ENCODE results near the gene U2AF1L4.

Gene U2AF1L4

GRCh38 chr19:35723671-35724070, 21.5 kb downstream of the U2AF1L4 start:
- no peak for DNase-seq

GRCh38 chr19:35722897-35723296, 22.3 kb downstream of the U2AF1L4 start:
- DNase-seq, result no peak

DNA sequence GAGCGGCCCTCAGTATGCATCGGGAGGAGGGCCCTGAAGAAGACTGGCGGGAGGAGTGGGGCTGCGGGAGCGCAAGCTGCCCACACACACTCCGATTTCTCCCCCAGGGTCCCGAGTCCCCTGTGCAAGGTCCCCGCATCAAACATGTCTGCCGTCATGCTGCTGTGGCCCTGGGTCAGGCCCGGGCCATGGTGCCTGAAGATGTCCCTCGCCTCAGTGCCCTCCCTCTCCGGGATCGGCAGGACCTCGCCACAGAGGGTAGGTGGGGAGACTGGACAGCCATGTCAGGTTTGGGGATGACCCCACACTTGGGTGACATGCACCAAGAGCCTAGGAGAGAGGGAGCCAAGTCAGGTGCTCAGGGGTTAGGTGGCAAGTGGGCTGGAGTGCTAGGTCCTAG, 22.8 kb downstream of the U2AF1L4 start:
- DNase-seq, result no peak

GRCh38 chr19:35721374-35721773, 23.8 kb downstream of the U2AF1L4 start:
- no peak for DNase-seq

- DNase-seq, result no peak
Measured at GRCh38 chr19:35720648-35721047, 24.6 kb downstream of the U2AF1L4 start.

GRCh38 chr19:35720163-35720524, 25.1 kb downstream of the U2AF1L4 start:
- DNase-seq, result no peak

DNA sequence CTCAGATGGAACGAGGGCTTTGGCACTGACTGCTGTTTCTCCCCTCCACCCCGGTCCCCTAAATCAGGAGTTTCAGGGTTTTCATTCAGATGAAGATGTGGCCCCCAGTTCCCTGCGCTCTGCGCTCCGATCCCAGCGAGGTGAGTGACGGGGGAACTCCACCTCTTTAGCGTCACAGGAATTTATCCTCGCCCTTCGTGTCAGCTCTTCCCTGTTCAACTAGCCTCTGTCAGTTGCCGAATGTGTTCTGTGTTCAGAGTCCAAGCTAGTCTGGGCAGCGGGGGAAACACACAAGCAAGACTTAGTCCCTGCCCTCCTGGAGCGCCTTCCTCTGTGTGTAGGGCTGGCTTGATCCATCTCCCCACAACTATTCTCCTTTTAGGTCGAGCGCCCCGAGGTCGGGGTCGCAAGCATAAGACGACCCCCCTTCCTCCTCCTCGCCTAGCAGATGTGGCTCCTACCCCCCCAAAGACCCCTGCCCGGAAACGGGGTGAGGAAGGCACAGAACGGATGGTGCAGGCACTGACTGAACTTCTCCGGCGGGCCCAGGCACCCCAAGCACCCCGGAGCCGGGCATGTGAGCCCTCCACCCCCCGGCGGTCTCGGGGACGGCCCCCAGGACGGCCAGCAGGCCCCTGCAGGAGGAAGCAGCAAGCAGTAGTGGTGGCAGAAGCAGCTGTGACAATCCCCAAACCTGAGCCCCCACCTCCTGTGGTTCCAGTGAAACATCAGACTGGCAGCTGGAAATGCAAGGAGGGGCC, 25.6 kb downstream of the U2AF1L4 start:
- no peak for DNase-seq

GRCh38 chr19:35718345-35719041, 26.7 kb downstream of the U2AF1L4 start:
- peak; percentile 59 for DNase-seq

DNA sequence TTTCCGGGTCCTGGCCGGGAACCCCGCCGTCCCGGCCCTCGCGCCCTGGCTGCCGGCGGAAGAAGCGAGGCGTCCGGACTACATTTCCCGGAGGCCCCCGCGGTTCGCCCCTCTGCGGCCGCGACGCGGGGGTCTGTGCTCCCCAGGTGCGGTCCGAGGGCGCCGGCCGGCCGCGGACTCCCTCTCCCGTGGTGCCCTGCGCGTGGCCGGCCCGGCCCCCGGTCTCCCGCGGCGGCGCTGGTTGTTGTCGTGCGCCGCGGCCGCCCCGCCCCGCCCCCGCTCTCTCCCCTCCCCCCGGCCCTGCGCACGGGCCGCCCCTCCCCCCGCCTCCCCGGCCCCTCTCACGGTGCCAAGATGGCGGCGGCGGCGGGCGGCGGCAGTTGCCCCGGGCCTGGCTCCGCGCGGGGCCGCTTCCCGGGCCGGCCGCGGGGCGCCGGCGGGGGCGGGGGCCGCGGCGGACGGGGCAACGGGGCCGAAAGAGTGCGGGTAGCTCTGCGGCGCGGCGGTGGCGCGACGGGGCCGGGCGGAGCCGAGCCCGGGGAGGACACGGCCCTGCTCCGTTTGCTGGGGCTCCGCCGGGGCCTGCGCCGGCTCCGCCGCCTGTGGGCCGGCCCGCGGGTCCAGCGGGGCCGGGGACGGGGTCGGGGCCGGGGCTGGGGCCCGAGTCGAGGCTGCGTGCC, 27.4 kb downstream of the U2AF1L4 start, which contains the start of gene KMT2B:
Gene KMT2B, plus strand, starts transcription at position 339 of the 680 bp plus-strand sequence. Its CDS starts 16 bp downstream, at position 355.
- DNase-seq, result no peak

DNA sequence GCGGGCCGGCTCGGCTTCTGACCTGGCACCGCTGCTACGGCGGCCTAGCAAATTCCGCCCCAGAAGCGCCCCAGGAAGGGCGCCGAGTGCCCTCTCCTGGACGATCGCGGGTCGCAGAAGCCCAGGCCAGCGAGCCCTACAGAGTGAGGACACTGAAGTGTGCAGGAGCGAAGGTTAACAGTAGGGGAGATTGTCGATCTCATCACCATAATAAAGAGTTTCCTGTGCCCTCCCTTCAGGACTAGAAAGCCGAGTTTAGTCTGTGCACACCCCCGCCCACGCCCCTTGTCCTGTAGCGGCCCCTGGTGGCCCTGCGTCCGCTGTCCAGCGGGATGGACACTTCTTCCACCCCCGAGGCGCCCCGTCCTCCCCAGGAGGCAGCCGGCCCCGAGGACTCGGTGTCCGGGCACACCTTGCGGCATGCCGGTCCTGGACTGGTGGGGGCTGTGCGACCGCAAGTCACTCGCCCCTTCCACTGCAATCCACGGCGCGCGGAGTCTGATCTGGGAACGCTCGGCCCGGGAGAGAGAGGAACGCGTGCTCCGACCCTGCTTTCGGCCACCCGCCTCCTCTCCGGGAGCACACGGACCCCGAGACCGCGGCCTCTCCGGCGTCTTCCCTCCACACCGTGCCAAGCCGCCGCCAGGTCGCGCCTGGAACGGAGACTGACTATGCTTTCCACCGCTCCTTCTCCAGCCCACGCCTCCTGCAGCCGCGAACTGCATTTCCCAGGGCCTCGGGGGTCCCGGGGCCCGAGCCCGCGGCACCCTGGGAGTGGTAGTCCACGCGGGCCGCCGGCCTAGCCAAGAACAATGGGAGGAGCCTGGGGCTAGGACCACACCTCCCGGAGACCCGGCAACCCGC, 28.2 kb downstream of the U2AF1L4 start:
- peak; percentile 99 for DNase-seq

- peak; percentile 28 for DNase-seq
Measured at GRCh38 chr19:35715981-35716800, 29.0 kb downstream of the U2AF1L4 start.

DNA sequence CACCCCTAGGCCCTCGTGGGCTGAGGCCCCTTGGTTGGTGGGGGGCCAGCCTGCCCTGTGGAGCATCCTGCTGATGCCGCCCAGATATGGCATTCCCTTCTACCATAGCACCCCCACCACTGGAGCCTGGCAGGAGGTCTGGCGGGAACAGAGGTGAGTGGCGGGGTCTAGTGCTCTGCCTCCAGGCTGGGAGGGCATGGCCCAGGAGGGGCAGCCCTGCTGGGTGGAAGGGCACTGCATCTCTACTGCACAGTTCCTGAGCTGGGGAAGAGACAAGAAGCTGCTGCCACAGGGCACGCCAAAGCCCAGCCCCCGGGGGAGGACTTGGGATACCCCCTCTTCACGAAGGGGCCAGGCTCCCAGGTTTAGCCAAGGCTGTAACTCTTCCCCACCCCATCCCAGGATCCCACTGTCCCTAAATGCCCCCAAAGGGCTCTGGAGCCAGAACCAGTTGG, 29.8 kb downstream of the U2AF1L4 start:
- peak; percentile 20 for DNase-seq

DNA sequence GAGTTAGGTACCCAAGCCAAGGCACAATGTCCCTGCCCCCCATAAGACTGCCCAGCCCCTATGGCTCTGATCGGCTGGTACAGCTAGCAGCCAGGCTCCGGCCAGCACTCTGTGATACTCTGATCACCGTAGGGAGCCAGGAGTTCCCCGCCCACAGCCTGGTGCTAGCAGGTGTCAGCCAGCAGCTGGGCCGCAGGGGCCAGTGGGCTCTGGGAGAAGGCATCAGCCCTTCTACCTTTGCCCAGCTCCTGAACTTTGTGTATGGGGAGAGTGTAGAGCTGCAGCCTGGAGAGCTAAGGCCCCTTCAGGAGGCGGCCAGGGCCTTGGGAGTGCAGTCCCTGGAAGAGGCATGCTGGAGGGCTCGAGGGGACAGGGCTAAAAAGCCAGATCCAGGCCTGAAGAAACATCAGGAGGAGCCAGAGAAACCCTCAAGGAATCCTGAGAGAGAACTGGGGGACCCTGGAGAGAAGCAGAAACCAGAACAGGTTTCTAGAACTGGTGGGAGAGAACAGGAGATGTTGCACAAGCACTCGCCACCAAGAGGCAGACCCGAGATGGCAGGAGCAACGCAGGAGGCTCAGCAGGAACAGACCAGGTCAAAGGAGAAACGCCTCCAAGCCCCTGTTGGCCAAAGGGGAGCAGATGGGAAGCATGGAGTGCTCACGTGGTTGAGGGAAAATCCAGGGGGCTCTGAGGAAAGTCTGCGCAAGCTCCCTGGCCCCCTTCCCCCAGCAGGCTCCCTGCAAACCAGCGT, 30.4 kb downstream of the U2AF1L4 start:
- DNase-seq, result peak; percentile 69

DNA sequence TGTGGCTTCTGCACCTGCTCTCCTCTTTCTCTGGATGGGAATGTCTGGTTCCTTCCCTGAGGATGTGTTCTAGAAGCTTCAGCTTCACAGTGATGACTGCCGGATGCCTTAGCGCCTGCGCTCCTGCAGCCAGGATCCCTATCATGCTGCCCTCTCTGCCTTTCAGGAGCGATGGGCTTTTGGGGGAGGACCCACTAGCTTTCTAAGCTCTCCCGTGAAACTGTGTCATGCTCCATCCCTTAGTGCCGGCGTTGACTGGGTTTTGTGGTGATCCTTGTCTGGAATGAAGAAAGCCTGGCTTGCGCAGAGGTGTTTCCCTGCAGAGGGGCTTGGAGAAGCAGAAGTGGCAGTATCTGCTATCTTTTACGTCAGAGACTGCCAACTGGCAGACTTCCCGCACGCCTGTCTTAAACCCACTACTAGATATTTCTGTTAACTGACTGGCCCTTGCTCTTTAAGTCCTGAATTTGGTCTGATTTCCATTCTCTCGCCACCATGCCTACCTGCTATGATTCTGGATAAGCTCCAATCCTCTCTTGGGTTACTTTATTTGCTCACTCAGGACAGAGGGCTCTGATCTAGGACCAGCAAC, 31.2 kb downstream of the U2AF1L4 start:
- DNase-seq, result peak; percentile 19

DNA sequence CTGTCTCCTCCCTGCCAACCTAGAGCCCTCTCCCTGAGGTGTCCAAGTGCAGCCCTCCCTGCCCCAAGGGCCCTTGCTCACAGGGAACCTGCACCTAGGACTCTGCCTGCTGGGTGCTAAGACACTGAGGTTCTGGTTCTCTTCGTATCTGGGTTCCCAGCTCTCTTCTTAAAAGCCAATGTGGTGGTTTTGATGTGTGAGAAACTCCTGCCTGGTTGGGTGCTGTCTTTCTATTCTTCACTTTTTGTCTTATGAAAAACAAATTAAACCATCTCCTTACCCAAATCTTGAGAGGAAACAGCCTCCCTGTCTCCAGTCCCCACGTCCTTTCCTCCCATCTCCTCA, 31.7 kb downstream of the U2AF1L4 start:
- DNase-seq, result no peak

GRCh38 chr19:35712567-35713505, 32.4 kb downstream of the U2AF1L4 start:
- DNase-seq, result peak; percentile 95

DNA sequence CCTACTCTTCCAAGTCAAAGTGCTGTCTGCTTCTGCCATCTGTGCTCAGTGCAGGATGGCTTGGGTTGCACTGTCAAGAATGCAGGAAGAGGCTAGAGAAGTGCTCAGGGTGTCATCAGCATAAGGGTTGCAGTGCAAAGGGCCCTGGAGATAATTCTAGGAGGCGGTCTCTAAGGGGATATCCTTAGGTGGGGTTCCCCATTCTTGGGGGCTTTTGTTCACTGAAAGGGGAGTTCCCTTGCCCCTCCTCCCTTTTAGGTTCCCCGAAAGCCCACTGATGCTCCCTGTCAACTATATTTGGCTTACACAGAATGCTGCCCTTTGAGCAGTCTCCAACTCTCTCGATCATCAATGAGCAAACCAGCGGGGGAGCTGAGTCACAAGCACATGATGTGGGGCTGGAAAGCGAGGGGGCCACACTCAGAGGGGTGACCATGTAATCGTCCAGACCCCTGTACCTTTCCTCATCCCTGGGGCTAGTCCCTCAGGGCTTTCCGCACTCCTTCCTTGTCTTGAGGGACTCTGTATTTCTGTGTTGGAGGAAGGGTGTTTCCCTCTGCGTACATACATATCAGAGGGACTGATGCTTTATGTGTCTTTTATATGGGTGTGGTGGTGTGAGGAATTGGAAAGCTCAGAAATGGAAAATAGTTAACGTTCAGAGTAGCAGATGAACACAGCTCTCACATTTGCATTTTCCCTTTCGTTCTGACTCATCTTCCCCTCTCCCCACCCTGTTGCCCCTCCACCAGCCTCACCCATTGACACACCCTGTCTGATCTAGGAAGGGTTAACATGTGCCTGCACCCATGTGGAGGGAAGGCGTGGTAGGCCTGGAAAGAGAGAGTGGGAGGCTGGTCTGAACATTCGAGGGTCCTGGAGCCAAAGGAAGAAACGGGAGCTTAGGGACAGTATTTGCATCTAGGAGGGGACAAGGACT, 34.2 kb downstream of the U2AF1L4 start:
- DNase-seq, result peak; percentile 95

- no peak for DNase-seq
Measured at GRCh38 chr19:35708391-35708790, 36.8 kb downstream of the U2AF1L4 start.

Measured in activated CD4-positive, alpha-beta T cell treated with anti-CD3 and anti-CD28 coated beads, Interleukin-10, Interleukin-2, amounts not matched to agents 100 ng/mL and 50 ng/mL, durations not matched to agents 16 hours and 8 hours (primary cell).